ENCODE measurements around the gene SLC6A9. TPM values are rescaled to one million over a fixed set of nuclear protein-coding genes. Genes with fewer than 3 reads are reported as not detected.
A peak's percentile ranks its signal among the peaks of the same experiment; 100 is the strongest.

The SLC6A9 gene
- total RNA-seq, 1 experiment from 2014 or later = 45.0 TPM

DNA sequence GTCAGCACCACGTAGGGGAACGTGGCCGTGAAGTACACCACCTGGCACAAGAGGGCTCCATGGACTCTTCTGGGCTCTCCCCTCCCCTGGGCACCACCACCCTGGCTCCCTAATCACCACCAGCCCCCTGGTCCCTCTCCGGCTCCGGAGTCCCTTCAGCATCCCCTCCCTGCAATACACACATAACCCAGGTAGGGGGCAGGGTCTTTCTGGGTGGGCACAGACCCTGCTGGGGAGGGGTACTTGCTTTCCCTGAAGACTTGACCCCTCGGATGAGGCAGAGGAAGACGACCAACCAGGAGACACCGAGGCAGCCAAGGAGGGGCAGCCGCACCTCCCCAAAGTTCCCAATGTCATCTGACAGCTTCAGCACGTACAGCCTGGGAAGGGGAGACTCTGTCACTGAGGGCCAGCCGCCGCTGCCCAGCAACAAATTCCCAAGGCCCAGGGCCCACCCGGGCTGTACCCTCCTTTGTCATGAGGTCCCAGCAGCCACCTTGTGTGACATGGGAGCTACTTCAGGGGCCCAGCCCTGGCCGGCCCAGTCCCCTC, 28.6 kb downstream of the SLC6A9 start:
- POLR2A ChIA-PET = interaction anchor here (0.5 kb wide), 1 partner anchor 14 kb away, joined by 3 read pairs; no protein-coding TSS in a partner anchor

DNA sequence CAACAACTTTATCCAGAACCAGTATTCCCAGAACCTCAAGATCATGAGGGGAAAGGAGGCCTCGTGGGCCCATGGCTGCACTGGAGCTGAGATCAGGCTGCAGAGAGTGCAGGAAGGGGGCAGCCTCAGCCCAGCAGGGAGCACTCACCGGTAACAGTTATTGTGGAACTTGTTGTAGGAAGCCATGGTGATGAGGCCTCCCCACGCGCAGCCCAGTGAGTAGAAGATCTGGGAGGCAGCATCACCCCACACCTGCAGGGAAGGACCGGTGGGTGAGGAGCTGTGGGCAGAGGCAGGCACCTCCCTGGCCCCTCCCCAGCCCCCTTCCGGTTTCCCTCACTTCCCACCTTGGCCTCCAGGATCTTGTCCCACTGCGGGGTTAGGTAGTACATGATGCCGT, 29.1 kb downstream of the SLC6A9 start:
- Histone ChIP-seq H3K27me3 (replicated peaks; ENCODE audit: control insufficient read depth, insufficient read depth, low read length) (no peaks in the 10 kb centered on the region), H3K9me3 (no peaks in the 10 kb centered on the region), H3K4me1 (no peaks in the 10 kb centered on the region), H3K4me3 (ENCODE audit: low read depth, low read length) (no peak overlapping the region), H3K36me3 (ENCODE audit: control insufficient read depth, insufficient read depth, low read length) (no peaks in the 10 kb centered on the region)
- intact Hi-C loops (cut with micrococcal nuclease; ENCODE audit: unreplicated experiment) = no loop called here
- no peaks in the 10 kb centered on the region for H3K9me3 Mint-ChIP-seq (ENCODE audit: unreplicated experiment)
- H3K36me3 Mint-ChIP-seq (ENCODE audit: insufficient read depth, unreplicated experiment) = peaks cover 22% of the 10 kb centered on the region
- no peak overlapping the region for H3K27ac Mint-ChIP-seq (ENCODE audit: unreplicated experiment)
- ChIA-PET CTCF (no interaction called here), POLR2A (no interaction called here)
- TF ChIP-seq, protein P1, sequence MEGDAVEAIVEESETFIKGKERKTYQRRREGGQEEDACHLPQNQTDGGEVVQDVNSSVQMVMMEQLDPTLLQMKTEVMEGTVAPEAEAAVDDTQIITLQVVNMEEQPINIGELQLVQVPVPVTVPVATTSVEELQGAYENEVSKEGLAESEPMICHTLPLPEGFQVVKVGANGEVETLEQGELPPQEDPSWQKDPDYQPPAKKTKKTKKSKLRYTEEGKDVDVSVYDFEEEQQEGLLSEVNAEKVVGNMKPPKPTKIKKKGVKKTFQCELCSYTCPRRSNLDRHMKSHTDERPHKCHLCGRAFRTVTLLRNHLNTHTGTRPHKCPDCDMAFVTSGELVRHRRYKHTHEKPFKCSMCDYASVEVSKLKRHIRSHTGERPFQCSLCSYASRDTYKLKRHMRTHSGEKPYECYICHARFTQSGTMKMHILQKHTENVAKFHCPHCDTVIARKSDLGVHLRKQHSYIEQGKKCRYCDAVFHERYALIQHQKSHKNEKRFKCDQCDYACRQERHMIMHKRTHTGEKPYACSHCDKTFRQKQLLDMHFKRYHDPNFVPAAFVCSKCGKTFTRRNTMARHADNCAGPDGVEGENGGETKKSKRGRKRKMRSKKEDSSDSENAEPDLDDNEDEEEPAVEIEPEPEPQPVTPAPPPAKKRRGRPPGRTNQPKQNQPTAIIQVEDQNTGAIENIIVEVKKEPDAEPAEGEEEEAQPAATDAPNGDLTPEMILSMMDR (IDR thresholded peaks at IDR 0.05; ENCODE audit: insufficient read depth in 1 of 2, low read depth in 1 of 2, low read length in 1 of 2, severe bottlenecking in 1 of 2, unreplicated experiment in 1 of 2) = no peak
- no peaks in the 10 kb centered on the region for H3K4me1 Mint-ChIP-seq (ENCODE audit: low read depth, unreplicated experiment)
- no TSS peak for BruUV-seq (replicated peaks)
- no peak for DNase-seq
- H3K4me3 Mint-ChIP-seq (ENCODE audit: unreplicated experiment) = no peak overlapping the region
- no peaks in the 10 kb centered on the region for H3K27me3 Mint-ChIP-seq (ENCODE audit: insufficient read depth, unreplicated experiment)

More for the DNA sequence above, 28.6 kb downstream of the SLC6A9 start:
- H3K27me3 Mint-ChIP-seq (ENCODE audit: insufficient read depth, unreplicated experiment) = no peaks in the 10 kb centered on the region
- no peaks in the 10 kb centered on the region for H3K4me1 Mint-ChIP-seq (ENCODE audit: low read depth, unreplicated experiment)
- intact Hi-C loops (cut with micrococcal nuclease; ENCODE audit: unreplicated experiment) = no loop called here
- no peaks in the 10 kb centered on the region for H3K36me3 ChIP-seq (ENCODE audit: control insufficient read depth, insufficient read depth, low read length)
- CTCF ChIA-PET = no interaction called here
- TF ChIP-seq, protein P1 (IDR thresholded peaks at IDR 0.05; ENCODE audit: insufficient read depth in 1 of 2, low read depth in 1 of 2, low read length in 1 of 2, severe bottlenecking in 1 of 2, unreplicated experiment in 1 of 2) = peak in 1 of 2 experiments; percentile 30
- DNase-seq = no peak
- H3K4me1 ChIP-seq = no peaks in the 10 kb centered on the region
- no peaks in the 10 kb centered on the region for H3K27me3 ChIP-seq (replicated peaks; ENCODE audit: control insufficient read depth, insufficient read depth, low read length)
- H3K9me3 Mint-ChIP-seq (ENCODE audit: unreplicated experiment) = no peaks in the 10 kb centered on the region
- no peak overlapping the region for H3K4me3 Mint-ChIP-seq (ENCODE audit: unreplicated experiment)
- H3K4me3 ChIP-seq (ENCODE audit: low read depth, low read length) = no peak overlapping the region
- BruUV-seq (replicated peaks) = no TSS peak
- H3K27ac Mint-ChIP-seq (ENCODE audit: unreplicated experiment) = no peak overlapping the region
- no peaks in the 10 kb centered on the region for H3K9me3 ChIP-seq
- peaks cover 28% of the 10 kb centered on the region for H3K36me3 Mint-ChIP-seq (ENCODE audit: insufficient read depth, unreplicated experiment)

DNA sequence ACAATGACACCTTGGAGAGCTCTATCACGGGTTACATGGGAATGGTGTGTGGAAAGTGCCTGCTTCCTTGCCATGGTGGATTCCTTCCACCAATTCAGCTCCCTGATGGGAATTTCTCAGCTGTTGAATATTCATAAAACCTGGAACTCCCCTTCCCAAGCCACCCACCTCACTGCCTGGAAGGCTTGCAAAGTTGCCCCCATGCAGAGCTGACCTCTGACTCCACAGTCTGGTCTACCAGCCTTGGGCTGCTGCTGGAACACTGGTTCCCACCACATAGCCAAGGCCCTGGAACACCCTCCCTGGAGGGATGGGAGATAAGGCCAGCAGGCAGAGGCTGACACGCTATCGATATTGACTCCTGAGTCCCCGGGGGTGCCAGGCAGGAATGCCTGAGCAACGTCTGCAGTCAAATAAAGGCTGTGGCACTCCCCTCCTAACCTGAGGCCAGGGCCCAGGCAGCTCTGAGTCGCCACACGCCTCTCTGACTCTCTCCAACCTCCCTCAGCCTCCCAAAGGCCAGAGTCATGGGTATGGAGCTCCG, 31.1 kb downstream of the SLC6A9 start:
- Histone ChIP-seq H3K27me3 (replicated peaks; ENCODE audit: control insufficient read depth, insufficient read depth, low read length) (no peaks in the 10 kb centered on the region), H3K36me3 (ENCODE audit: control insufficient read depth, insufficient read depth, low read length) (no peaks in the 10 kb centered on the region), H3K9me3 (no peaks in the 10 kb centered on the region), H3K4me3 (ENCODE audit: low read depth, low read length) (no peak overlapping the region), H3K4me1 (no peaks in the 10 kb centered on the region)
- Mint-ChIP-seq H3K9me3 (ENCODE audit: unreplicated experiment) (no peaks in the 10 kb centered on the region), H3K27ac (ENCODE audit: unreplicated experiment) (no peak overlapping the region), H3K4me1 (ENCODE audit: low read depth, unreplicated experiment) (no peaks in the 10 kb centered on the region), H3K27me3 (ENCODE audit: insufficient read depth, unreplicated experiment) (no peaks in the 10 kb centered on the region), H3K4me3 (ENCODE audit: unreplicated experiment) (no peak overlapping the region), H3K36me3 (ENCODE audit: insufficient read depth, unreplicated experiment) (peaks cover 31% of the 10 kb centered on the region)
- intact Hi-C loops (cut with micrococcal nuclease; ENCODE audit: unreplicated experiment) = no loop called here
- DNase-seq = no peak
- TF ChIP-seq, protein P1 (IDR thresholded peaks at IDR 0.05; ENCODE audit: insufficient read depth in 1 of 2, low read depth in 1 of 2, low read length in 1 of 2, severe bottlenecking in 1 of 2, unreplicated experiment in 1 of 2) = no peak
- no TSS peak for BruUV-seq (replicated peaks)
- POLR2A ChIA-PET = no interaction called here
- CTCF ChIA-PET = no interaction called here

Measured in Caco-2 (cell line).